Measurements from ENCODE around the gene SCO2.

SCO2 gene

DNA sequence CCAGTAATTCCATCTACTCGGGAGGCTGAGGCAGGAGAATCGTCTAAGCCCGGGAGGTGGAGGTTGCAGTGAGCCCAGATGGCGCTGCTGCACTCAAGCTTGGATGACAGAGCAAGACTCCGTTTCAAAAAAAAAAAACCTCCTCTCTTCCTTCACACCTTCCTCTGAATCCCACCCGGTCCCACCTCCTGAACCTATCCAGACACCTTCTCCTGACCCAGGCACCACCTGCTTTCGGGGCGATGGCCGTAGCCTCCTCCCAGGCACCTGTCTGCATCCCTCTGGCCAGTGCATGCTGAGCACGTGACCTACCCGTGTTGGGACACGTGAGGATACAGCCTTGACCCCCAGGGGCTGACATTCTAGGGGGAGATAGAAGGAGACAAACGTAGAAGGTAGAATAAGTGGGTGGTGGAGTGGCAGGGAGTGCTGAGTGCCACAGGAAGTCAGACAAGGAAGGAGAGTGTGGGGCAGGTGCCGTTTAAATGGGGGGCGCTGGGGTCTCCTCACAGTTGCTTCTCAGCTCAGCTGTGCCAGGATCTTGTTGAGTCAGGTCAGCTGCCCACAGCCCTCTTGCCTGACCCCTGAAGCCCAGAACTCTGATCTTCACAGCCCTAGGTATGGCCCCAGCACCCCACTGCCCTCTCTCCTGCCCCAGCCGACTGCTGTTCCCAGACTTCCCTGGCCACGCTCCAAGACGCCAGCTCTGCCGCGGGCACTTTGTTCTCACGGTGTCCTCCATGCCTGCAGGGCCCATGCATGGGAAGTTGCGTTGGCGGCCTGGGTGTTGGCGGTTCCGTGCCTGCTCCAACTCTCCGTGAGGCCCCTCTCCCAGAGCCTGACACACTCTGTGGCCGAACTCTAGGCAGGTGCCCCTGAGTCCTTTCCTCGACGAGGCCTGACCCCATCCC, 39.9 kb downstream of the SCO2 start:
- H3K9ac ChIP-seq (ENCODE audit: low read depth, low read length) = no peak overlapping the region
- peaks cover 6% of the 10 kb centered on the region for H3K4me1 ChIP-seq (ENCODE audit: control insufficient read depth, insufficient read depth, low read length)
- H3K4me3 ChIP-seq (ENCODE audit: low read length) = no peak overlapping the region
- H3K9me3 ChIP-seq (replicated peaks; ENCODE audit: low read length) = no peaks in the 10 kb centered on the region
- H3K4me2 ChIP-seq (ENCODE audit: low read length) = no peak overlapping the region
- no peaks in the 10 kb centered on the region for H3K36me3 ChIP-seq (ENCODE audit: insufficient read depth, low read length)
- peaks cover 27% of the 10 kb centered on the region for H3K27me3 ChIP-seq (ENCODE audit: control insufficient read depth, insufficient read depth, low read length)

DNA sequence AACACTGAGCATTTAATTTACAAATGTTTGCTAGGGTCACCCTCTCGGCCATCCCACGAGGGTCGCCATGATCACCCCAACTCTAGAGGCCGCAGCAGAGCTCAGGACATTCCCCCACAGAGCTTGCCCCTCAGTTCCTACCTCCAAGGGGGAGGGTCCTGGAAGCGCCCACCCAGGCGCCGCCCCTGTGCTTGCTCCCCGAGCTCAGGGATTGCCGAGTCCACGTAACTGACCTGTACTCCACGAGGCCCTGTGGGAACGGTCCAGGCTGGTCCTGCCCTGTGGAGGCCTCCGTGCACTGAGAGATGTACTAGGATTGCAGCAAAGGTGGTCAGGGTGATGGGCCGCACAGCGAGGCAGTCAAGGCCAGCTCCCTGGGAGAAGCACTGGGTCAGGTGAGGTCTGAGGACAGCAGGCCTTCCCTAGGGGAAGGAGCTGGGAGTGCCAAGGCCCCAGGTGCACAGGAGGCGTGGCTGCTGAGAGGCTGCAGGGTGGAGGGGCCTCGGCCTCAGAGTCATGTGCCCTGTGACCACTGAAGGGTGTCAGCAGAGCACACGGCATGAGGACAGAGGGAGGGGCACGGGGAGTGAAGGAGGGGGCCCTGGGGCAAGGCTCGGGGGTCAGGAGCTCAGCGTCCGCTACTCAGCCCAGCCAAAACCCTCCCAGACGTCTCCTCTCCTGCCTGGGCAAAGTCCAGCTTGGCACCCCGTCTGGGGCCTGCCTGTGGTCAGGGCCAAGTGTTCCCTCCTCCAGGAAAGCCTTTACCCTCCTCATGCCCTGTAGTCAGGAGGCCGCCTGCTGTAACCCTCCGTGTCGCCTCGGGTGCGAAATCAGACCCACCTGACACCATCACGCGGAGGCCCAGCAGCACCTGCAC, 41.2 kb downstream of the SCO2 start:
- no peak overlapping the region for H3K4me2 ChIP-seq (ENCODE audit: low read length)
- no peak overlapping the region for H3K9ac ChIP-seq (ENCODE audit: low read depth, low read length)
- no peaks in the 10 kb centered on the region for H3K9me3 ChIP-seq (replicated peaks; ENCODE audit: low read length)
- peaks cover 6% of the 10 kb centered on the region for H3K4me1 ChIP-seq (ENCODE audit: control insufficient read depth, insufficient read depth, low read length)
- no peaks in the 10 kb centered on the region for H3K36me3 ChIP-seq (ENCODE audit: insufficient read depth, low read length)
- H3K27me3 ChIP-seq (ENCODE audit: control insufficient read depth, insufficient read depth, low read length) = peaks cover 36% of the 10 kb centered on the region
- H3K4me3 ChIP-seq (ENCODE audit: low read length) = no peak overlapping the region

DNA sequence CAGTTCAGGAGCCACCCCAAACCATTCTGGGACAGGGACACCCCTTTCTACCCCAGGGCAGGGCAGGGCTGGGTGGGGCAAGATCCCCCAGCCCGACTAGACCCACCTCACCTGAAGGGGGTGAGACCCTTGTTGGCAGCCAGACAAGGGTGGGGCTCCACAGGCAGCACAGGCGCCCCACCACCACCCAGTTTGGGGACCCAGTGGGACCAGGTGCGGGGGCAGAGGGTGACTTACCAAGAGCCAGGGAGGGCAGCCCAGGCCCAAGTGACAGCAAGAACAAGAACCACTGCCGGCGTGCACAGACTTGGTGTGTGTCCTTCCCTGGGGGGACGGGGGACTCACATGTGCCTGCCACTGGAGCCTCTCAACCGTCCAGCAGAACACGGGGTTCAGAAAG, 41.8 kb downstream of the SCO2 start:
- H3K27me3 ChIP-seq (ENCODE audit: control insufficient read depth, insufficient read depth, low read length) = peaks cover 36% of the 10 kb centered on the region
- H3K4me3 ChIP-seq (ENCODE audit: low read length) = no peak overlapping the region
- H3K4me2 ChIP-seq (ENCODE audit: low read length) = no peak overlapping the region
- H3K9ac ChIP-seq (ENCODE audit: low read depth, low read length) = no peak overlapping the region
- H3K4me1 ChIP-seq (ENCODE audit: control insufficient read depth, insufficient read depth, low read length) = peaks cover 6% of the 10 kb centered on the region
- no peaks in the 10 kb centered on the region for H3K9me3 ChIP-seq (replicated peaks; ENCODE audit: low read length)
- H3K36me3 ChIP-seq (ENCODE audit: insufficient read depth, low read length) = no peaks in the 10 kb centered on the region

DNA sequence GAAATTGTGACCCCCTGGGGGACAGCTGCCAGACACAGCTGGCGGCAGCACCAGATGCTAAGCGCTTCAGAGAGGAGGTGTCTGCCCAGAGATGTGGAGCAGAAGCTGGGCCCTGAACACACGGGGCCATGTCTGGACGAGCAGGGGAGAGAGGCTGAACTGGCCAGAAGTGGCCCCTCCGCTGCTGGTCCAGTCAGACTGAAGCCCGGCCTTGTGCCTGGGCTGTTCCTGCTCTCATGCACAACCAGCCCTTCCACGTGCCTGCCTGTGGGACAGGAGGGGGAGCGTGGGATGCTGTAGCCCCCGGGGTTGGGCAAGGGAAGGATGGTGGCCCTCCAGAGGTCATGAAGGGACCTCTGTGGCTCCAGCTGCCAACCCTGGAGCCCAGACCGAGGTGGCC, 42.3 kb downstream of the SCO2 start:
- Histone ChIP-seq H3K9ac (ENCODE audit: low read depth, low read length) (no peak overlapping the region), H3K9me3 (replicated peaks; ENCODE audit: low read length) (no peaks in the 10 kb centered on the region), H3K4me3 (ENCODE audit: low read length) (no peak overlapping the region), H3K27me3 (ENCODE audit: control insufficient read depth, insufficient read depth, low read length) (peaks cover 36% of the 10 kb centered on the region), H3K36me3 (ENCODE audit: insufficient read depth, low read length) (no peaks in the 10 kb centered on the region), H3K4me2 (ENCODE audit: low read length) (no peak overlapping the region), H3K4me1 (ENCODE audit: control insufficient read depth, insufficient read depth, low read length) (peaks cover 6% of the 10 kb centered on the region)

GRCh38 chr22:50482107-50483074, 43.0 kb downstream of the SCO2 start:
- Histone ChIP-seq H3K27me3 (ENCODE audit: control insufficient read depth, insufficient read depth, low read length) (peaks cover 36% of the 10 kb centered on the region), H3K9ac (ENCODE audit: low read depth, low read length) (no peak overlapping the region), H3K4me2 (ENCODE audit: low read length) (peak overlapping the region; percentile 44), H3K36me3 (ENCODE audit: insufficient read depth, low read length) (no peaks in the 10 kb centered on the region), H3K9me3 (replicated peaks; ENCODE audit: low read length) (no peaks in the 10 kb centered on the region), H3K4me3 (ENCODE audit: low read length) (peak overlapping the region; percentile 55), H3K4me1 (ENCODE audit: control insufficient read depth, insufficient read depth, low read length) (peaks cover 6% of the 10 kb centered on the region)

DNA sequence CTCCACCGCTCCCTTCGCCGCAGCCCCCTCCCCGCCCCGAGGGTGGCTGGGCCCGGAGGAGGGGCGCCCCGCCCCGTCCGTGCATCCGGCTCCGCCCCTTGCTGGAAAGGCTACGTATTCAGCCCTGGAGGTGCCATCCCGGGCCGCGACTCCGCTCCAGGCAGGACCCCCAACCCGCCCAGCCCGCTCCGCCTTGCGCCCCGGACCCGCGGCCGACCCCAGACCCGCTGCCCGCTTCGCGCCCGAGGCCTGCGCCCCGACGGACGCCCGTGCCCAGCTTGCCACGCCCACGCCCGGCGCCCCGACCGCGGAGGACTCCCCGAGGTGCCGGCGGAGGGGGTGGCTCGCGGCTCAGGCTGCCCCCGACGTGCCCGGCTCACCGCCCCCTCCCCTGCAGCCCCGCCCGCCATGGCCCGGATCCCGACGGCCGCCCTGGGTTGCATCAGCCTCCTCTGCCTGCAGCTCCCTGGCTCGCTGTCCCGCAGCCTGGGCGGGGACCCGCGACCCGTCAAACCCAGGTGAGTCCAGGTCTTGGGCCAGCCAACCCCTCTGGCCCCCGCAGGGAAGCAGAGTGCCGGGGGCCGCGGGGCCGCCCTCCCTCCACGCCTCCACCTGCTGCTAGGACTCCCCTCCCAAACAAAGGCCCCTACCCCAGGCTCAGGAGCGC, 43.8 kb downstream of the SCO2 start, which contains the start of gene ADM2:
Gene ADM2 (plus strand): TSS at position 104 of the 667 bp plus-strand sequence. CDS start 305 bp downstream, at position 409.
- H3K4me3 ChIP-seq (ENCODE audit: low read length) = peak within 1 kb of the TSS; percentile 55
- H3K9me3 ChIP-seq (replicated peaks; ENCODE audit: low read length) = no peaks in the 10 kb centered on the region
- no peaks in the 10 kb centered on the region for H3K36me3 ChIP-seq (ENCODE audit: insufficient read depth, low read length)
- H3K9ac ChIP-seq (ENCODE audit: low read depth, low read length) = no peak within 1 kb of the TSS
- H3K4me1 ChIP-seq (ENCODE audit: control insufficient read depth, insufficient read depth, low read length) = peaks cover 6% of the 10 kb centered on the region
- peak within 1 kb of the TSS; percentile 44 for H3K4me2 ChIP-seq (ENCODE audit: low read length)
- peaks cover 28% of the 10 kb centered on the region for H3K27me3 ChIP-seq (ENCODE audit: control insufficient read depth, insufficient read depth, low read length)

- Histone ChIP-seq H3K36me3 (ENCODE audit: insufficient read depth, low read length) (no peaks in the 10 kb centered on the region), H3K4me1 (ENCODE audit: control insufficient read depth, insufficient read depth, low read length) (peaks cover 6% of the 10 kb centered on the region), H3K27me3 (ENCODE audit: control insufficient read depth, insufficient read depth, low read length) (peaks cover 28% of the 10 kb centered on the region), H3K4me3 (ENCODE audit: low read length) (peak overlapping the region; percentile 55), H3K9me3 (replicated peaks; ENCODE audit: low read length) (no peaks in the 10 kb centered on the region), H3K9ac (ENCODE audit: low read depth, low read length) (no peak overlapping the region), H3K4me2 (ENCODE audit: low read length) (peak overlapping the region; percentile 44)
These were observed 44.4 kb downstream of the SCO2 start for GRCh38 chr22:50481045-50481439.

DNA sequence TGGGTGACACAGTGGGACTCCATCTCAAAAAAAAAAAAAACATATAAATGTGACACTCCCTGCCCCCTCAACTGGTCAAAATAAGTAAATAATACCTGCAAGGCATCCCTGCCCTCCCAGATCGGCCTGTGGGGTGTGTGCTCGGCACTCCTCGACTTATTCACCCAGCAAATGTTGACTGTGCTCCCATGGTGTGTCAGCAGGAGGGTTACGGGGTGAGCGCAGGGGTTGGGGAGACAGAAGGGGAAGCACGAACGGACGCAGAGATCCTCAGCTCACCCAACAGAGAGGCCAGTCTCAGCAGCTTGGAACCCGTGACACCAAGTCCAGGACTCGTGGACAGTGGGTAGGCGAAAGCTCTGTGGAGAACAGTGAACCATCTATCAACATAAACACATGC, 45.7 kb downstream of the SCO2 start:
- no peak overlapping the region for H3K4me3 ChIP-seq (ENCODE audit: low read length)
- no peak overlapping the region for H3K9ac ChIP-seq (ENCODE audit: low read depth, low read length)
- no peaks in the 10 kb centered on the region for H3K36me3 ChIP-seq (ENCODE audit: insufficient read depth, low read length)
- peaks cover 12% of the 10 kb centered on the region for H3K4me1 ChIP-seq (ENCODE audit: control insufficient read depth, insufficient read depth, low read length)
- H3K27me3 ChIP-seq (ENCODE audit: control insufficient read depth, insufficient read depth, low read length) = peaks cover 28% of the 10 kb centered on the region
- H3K4me2 ChIP-seq (ENCODE audit: low read length) = no peak overlapping the region
- H3K9me3 ChIP-seq (replicated peaks; ENCODE audit: low read length) = no peaks in the 10 kb centered on the region

GRCh38 chr22:50477923-50478322, 47.5 kb downstream of the SCO2 start:
- Histone ChIP-seq H3K36me3 (ENCODE audit: insufficient read depth, low read length) (no peaks in the 10 kb centered on the region), H3K4me1 (ENCODE audit: control insufficient read depth, insufficient read depth, low read length) (peaks cover 24% of the 10 kb centered on the region)

DNA sequence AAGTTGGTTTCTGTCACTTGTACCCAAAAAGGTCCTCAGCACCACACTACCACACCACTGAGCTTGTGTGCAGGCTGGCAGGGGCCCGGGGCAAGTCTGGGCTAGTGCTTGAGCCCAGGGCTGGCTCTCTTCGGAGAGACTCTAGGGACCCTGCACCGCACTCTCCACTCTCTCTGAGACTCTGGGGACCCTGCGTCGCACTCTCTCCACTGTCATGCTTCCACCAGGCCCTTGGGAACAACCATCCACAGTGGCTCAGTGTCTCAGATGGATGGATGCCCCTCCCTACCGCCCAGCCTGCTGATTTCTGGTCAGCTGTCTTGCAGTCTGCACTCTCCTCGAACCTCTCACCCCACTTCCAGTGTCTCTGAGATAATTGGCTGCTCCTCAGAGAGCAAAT, 48.5 kb downstream of the SCO2 start:
- Histone ChIP-seq H3K27me3 (ENCODE audit: control insufficient read depth, insufficient read depth, low read length) (peaks cover 22% of the 10 kb centered on the region), H3K4me1 (ENCODE audit: control insufficient read depth, insufficient read depth, low read length) (peaks cover 23% of the 10 kb centered on the region), H3K9ac (ENCODE audit: low read depth, low read length) (no peak overlapping the region), H3K9me3 (replicated peaks; ENCODE audit: low read length) (no peaks in the 10 kb centered on the region), H3K36me3 (ENCODE audit: insufficient read depth, low read length) (no peaks in the 10 kb centered on the region), H3K4me3 (ENCODE audit: low read length) (no peak overlapping the region), H3K4me2 (ENCODE audit: low read length) (no peak overlapping the region)

More at GRCh38 chr22:50477923-50478322, 47.5 kb downstream of the SCO2 start:
- Histone ChIP-seq H3K9ac (ENCODE audit: low read depth, low read length) (no peak overlapping the region), H3K9me3 (replicated peaks; ENCODE audit: low read length) (no peaks in the 10 kb centered on the region), H3K4me2 (ENCODE audit: low read length) (no peak overlapping the region), H3K27me3 (ENCODE audit: control insufficient read depth, insufficient read depth, low read length) (peaks cover 28% of the 10 kb centered on the region), H3K4me3 (ENCODE audit: low read length) (no peak overlapping the region)

All from skeletal muscle satellite cell (primary cell).